Loucy (cell line): ENCODE results near the gene PSME4.

ENCODE experiments used
- H2AFZ ChIP-seq: fragments of 200-600 bp; sonication (generic); 2 replicates; pipeline ENCODE4 v1.6.0; 2016; ENCODE audit warnings: antibody characterized with exemption, mild to moderate bottlenecking, low read length, moderate library complexity
- H3F3A ChIP-seq: fragments of 200-600 bp; 2 replicates; pipeline ENCODE4 v1.6.0; 2016; ENCODE audit warnings: antibody characterized with exemption, low read depth, mild to moderate bottlenecking
- H3K27me3 ChIP-seq: fragments of 200-600 bp; sonication (generic); 2 replicates; pipeline ENCODE4 v1.6.1; 2014; ENCODE audit warnings: low read length, mild to moderate bottlenecking; ENCODE audit not compliant: insufficient read depth, poor library complexity, severe bottlenecking
- H3K36me3 ChIP-seq: fragments of 200-600 bp; sonication (generic); 2 replicates; pipeline ENCODE4 v1.6.1; 2016; ENCODE audit warnings: low read length; ENCODE audit not compliant: insufficient read depth
- H3K4me1 ChIP-seq: fragments of 200-600 bp; sonication (generic); 2 replicates; pipeline ENCODE4 v1.5.1; 2014; ENCODE audit warnings: low read length, mild to moderate bottlenecking; ENCODE audit not compliant: insufficient read depth, poor library complexity, severe bottlenecking
- H3K4me2 ChIP-seq: fragments of 200-600 bp; sonication (generic); 2 replicates; pipeline ENCODE4 v1.6.0; 2014; ENCODE audit warnings: antibody characterized with exemption, low read length, low read depth, mild to moderate bottlenecking; ENCODE audit not compliant: poor library complexity, severe bottlenecking
- H3K4me3 ChIP-seq: fragments of 200-600 bp; sonication (generic); 2 replicates; pipeline ENCODE4 v1.5.1; 2014; ENCODE audit warnings: low read length, mild to moderate bottlenecking, mixed read lengths; ENCODE audit not compliant: poor library complexity, severe bottlenecking
- H3K79me2 ChIP-seq: fragments of 200-600 bp; sonication (generic); 2 replicates; pipeline ENCODE4 v1.6.1; 2014; ENCODE audit warnings: low read length; ENCODE audit not compliant: insufficient read depth
- H3K9ac ChIP-seq: fragments of 200-600 bp; sonication (generic); 2 replicates; pipeline ENCODE4 v1.6.0; 2014; ENCODE audit warnings: mild to moderate bottlenecking, low read depth, low read length, moderate library complexity; ENCODE audit not compliant: poor library complexity, severe bottlenecking
- H3K9me2 ChIP-seq: fragments of 200-600 bp; sonication (generic); replicated peaks from 2 replicates; pipeline ENCODE4 v1.6.1; 2016; ENCODE audit warnings: low read depth, low read length, mixed read lengths
- H3K9me3 ChIP-seq: fragments of 200-600 bp; sonication (generic); 2 replicates; pipeline ENCODE4 v1.6.1; 2014; ENCODE audit warnings: mild to moderate bottlenecking, antibody characterized with exemption, low read length, low read depth; ENCODE audit not compliant: insufficient read depth
- H4K20me1 ChIP-seq: fragments of 200-600 bp; sonication (generic); 2 replicates; pipeline ENCODE4 v1.6.0; 2014; ENCODE audit warnings: antibody characterized with exemption, low read length, mild to moderate bottlenecking; ENCODE audit not compliant: insufficient read depth, poor library complexity, severe bottlenecking
- EZH2phosphoT487 ChIP-seq: fragments of 200-600 bp; IDR thresholded peaks from 2 replicates; pipeline ENCODE4 v1.6.1; 2018; ENCODE audit warnings: antibody characterized with exemption, mild to moderate bottlenecking, moderate library complexity, borderline replicate concordance
- TF ChIP-seq, protein P1 (sequence below): fragments of 200-600 bp; sonication (generic); conservative IDR thresholded peaks from 2 replicates; pipeline ENCODE4 v1.5.1; 2014; ENCODE audit warnings: mild to moderate bottlenecking, antibody characterized with exemption, low read length

PSME4 gene

DNA sequence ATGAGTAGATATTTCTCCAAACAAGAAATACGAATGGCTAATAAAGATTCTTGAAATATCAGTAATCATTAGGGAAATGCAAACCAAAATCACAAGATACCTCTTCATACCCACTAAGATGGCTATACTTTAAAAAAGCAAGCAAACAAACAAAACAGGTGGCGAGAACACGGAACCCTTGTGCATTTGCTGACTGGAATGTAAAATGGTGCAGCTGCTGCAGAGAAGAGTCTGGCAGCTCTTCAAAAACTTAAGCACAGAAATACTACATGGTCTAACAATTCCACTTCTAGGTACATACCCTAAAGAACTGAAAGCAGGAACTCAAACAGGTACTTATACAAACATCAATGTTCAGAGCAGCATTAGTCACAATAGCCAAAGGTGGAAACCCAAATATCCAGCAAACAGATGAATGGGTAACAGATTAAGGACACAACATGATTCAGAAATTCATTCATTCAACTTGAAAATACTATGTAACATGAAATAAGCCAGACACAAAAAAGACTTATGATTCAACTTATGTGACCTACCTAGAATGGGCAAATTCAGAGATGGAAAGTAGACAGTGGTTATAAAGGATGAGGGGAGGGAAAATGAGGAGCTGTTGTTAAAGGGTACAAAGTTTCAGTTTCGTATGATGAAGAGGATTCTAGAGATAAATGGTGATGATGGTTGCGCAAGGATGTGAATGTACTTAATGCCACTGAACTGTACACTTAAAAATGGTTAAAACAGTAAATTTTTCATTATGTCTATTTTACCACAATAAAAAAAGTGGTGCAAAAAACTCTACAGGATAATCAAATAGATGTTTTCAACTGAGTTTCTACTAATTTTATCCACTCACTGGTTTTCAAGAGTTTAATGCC is 84.2 kb downstream of the PSME4 start:
- H3K27me3 ChIP-seq: no peaks in the 10 kb centered on the region
- TF ChIP-seq EZH2phosphoT487: no peak
- TF ChIP-seq, protein P1, sequence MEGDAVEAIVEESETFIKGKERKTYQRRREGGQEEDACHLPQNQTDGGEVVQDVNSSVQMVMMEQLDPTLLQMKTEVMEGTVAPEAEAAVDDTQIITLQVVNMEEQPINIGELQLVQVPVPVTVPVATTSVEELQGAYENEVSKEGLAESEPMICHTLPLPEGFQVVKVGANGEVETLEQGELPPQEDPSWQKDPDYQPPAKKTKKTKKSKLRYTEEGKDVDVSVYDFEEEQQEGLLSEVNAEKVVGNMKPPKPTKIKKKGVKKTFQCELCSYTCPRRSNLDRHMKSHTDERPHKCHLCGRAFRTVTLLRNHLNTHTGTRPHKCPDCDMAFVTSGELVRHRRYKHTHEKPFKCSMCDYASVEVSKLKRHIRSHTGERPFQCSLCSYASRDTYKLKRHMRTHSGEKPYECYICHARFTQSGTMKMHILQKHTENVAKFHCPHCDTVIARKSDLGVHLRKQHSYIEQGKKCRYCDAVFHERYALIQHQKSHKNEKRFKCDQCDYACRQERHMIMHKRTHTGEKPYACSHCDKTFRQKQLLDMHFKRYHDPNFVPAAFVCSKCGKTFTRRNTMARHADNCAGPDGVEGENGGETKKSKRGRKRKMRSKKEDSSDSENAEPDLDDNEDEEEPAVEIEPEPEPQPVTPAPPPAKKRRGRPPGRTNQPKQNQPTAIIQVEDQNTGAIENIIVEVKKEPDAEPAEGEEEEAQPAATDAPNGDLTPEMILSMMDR: no peak
- no peaks in the 10 kb centered on the region for H4K20me1 ChIP-seq
- H3K9me3 ChIP-seq: no peaks in the 10 kb centered on the region
- no peak overlapping the region for H3K4me2 ChIP-seq
- no peaks in the 10 kb centered on the region for H3K79me2 ChIP-seq
- no peaks in the 10 kb centered on the region for H3F3A ChIP-seq
- H3K9me2 ChIP-seq: no peaks in the 10 kb centered on the region
- peaks cover 89% of the 10 kb centered on the region for H3K36me3 ChIP-seq
- H3K4me1 ChIP-seq: no peaks in the 10 kb centered on the region
- H3K4me3 ChIP-seq: no peak overlapping the region
- H3K9ac ChIP-seq: no peak overlapping the region
- H2AFZ ChIP-seq: no peak overlapping the region

DNA sequence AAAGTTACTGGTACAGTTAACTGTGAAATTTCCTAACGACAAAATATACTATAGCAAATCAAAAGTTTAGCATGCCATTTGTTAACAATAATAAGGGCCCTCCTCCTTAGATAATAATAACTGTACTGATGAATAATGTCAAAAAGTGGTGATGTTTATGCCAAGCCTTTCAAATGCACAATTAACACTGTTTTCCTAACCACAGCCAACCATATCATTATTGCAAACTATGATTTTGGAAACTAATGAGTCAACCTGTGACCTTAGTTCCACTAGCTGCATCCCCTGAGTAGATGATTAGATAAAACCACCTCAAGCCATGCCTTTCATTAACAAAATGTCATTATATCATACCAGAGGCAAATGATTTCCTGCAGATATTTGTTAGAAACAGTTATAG is 85.9 kb downstream of the PSME4 start:
- no peak overlapping the region for H3K9ac ChIP-seq

GRCh38 chr2:53881986-53882385 is 88.8 kb downstream of the PSME4 start:
- Histone ChIP-seq H3F3A (no peaks in the 10 kb centered on the region), H3K36me3 (peaks cover 64% of the 10 kb centered on the region), H3K27me3 (no peaks in the 10 kb centered on the region), H3K79me2 (no peaks in the 10 kb centered on the region), H3K4me3 (no peak overlapping the region), H3K9ac (no peak overlapping the region), H2AFZ (no peak overlapping the region), H3K4me2 (no peak overlapping the region), H3K9me2 (no peaks in the 10 kb centered on the region), H3K4me1 (no peaks in the 10 kb centered on the region), H4K20me1 (no peaks in the 10 kb centered on the region), H3K9me3 (no peaks in the 10 kb centered on the region)
- TF ChIP-seq, protein P1: no peak
- no peak for TF ChIP-seq EZH2phosphoT487

More for the DNA sequence above, 85.9 kb downstream of the PSME4 start:
- no peaks in the 10 kb centered on the region for H3K27me3 ChIP-seq
- H3K36me3 ChIP-seq: peaks cover 78% of the 10 kb centered on the region
- no peak overlapping the region for H3K4me2 ChIP-seq
- TF ChIP-seq EZH2phosphoT487: no peak
- TF ChIP-seq, protein P1: no peak
- no peaks in the 10 kb centered on the region for H3F3A ChIP-seq
- H3K9me3 ChIP-seq: no peaks in the 10 kb centered on the region
- no peak overlapping the region for H3K4me3 ChIP-seq
- H4K20me1 ChIP-seq: no peaks in the 10 kb centered on the region
- H3K4me1 ChIP-seq: no peaks in the 10 kb centered on the region
- no peak overlapping the region for H2AFZ ChIP-seq
- no peaks in the 10 kb centered on the region for H3K9me2 ChIP-seq
- H3K79me2 ChIP-seq: no peaks in the 10 kb centered on the region
